BJ (cell line): ENCODE results near the gene PARD6A. TPM values are rescaled to one million over a fixed set of nuclear protein-coding genes. Genes with fewer than 3 reads are reported as not detected.
"Not testable (repeated sequence)": the region's sequence is repeated elsewhere in the genome, so short reads cannot be mapped to it uniquely, and the experiment has no call there.

Experiments
- CTCF ChIA-PET: fragments of 350-600 bp; formaldehyde crosslinking; extraction: SDS; loops from one replicate; lab custom pipeline; 2021; ENCODE audit warnings: antibody characterized with exemption, inconsistent platforms; lab: Yijun Ruan, JAX
- POLR2A ChIA-PET: fragments of 300-600 bp; sonication (Branson Sonifier 250); formaldehyde crosslinking; extraction: SDS; loops from one replicate; lab custom pipeline; 2021; ENCODE audit warnings: antibody characterized with exemption; lab: Charles Lee
- DNase-seq: peaks from one replicate; pipeline ENCODE4 v3.0.0-alpha.2; 2011; ENCODE audit warnings: low read depth
- H3K27me3 ChIP-seq: 2 replicates; pipeline ENCODE4 v1.6.0; 2011; ENCODE audit warnings: low read length; ENCODE audit not compliant: control insufficient read depth, insufficient read depth
- H3K36me3 ChIP-seq: 2 replicates; pipeline ENCODE4 v1.5.1; 2011; ENCODE audit warnings: low read length; ENCODE audit not compliant: control insufficient read depth, insufficient read depth
- H3K4me3 ChIP-seq: 2 replicates; pipeline ENCODE4 v1.5.1; 2011; ENCODE audit warnings: low read depth, mild to moderate bottlenecking, control low read depth, low read length
- CTCF ChIP-seq: IDR thresholded peaks from 2 replicates; pipeline ENCODE4 v1.5.1; 2011; ENCODE audit warnings: low read depth, mild to moderate bottlenecking, control low read depth, inconsistent platforms, low read length, moderate library complexity; ENCODE audit not compliant: insufficient read depth
- polyA plus RNA-seq: library from polyadenylated mRNA; depleted of rRNA; stranded (reverse); fragments of >200 nt; gene quantifications from 2 replicates; pipeline ENCODE4 v1.2.3, GENCODE V29; 2011

The PARD6A gene
- polyA plus RNA-seq, 1 experiment, result 0.88 TPM

GRCh38 chr16:67678354-67679023 lies 17.7 kb downstream of the PARD6A start:
- CTCF ChIA-PET, result interaction anchor here (0.9 to 1.3 kb wide), 2 partner anchors 11 to 158 kb away, joined by 3 to 6 read pairs; no protein-coding TSS in a partner anchor
- POLR2A ChIA-PET, result interaction anchor here (0.5 kb wide), 1 partner anchor 43 kb away, joined by 14 read pairs; no protein-coding TSS in a partner anchor

GRCh38 chr16:67679935-67680897 lies 19.5 kb downstream of the PARD6A start:
- TF ChIP-seq CTCF, result no peak
- Histone ChIP-seq H3K36me3 (peaks cover 4% of the 10 kb centered on the region), H3K27me3 (no peaks in the 10 kb centered on the region), H3K4me3 (no peak overlapping the region)
- DNase-seq, result no peak
- ChIA-PET POLR2A (interaction anchor here (0.6 kb wide), 1 partner anchor 9 kb away, joined by 6 read pairs; no protein-coding TSS in a partner anchor), CTCF (interaction anchor here (1.3 to 4.1 kb wide), 3 partner anchors 7 to 135 kb away, joined by 4 to 33 read pairs (median 6); no protein-coding TSS in a partner anchor)

More at GRCh38 chr16:67678354-67679023, 17.7 kb downstream of the PARD6A start:
- no peak for DNase-seq
- H3K4me3 ChIP-seq, result no peak overlapping the region
- H3K27me3 ChIP-seq, result no peaks in the 10 kb centered on the region
- TF ChIP-seq CTCF, result no peak
- peaks cover 3% of the 10 kb centered on the region; the same call in 1 of the 2 replicates for H3K36me3 ChIP-seq

DNA sequence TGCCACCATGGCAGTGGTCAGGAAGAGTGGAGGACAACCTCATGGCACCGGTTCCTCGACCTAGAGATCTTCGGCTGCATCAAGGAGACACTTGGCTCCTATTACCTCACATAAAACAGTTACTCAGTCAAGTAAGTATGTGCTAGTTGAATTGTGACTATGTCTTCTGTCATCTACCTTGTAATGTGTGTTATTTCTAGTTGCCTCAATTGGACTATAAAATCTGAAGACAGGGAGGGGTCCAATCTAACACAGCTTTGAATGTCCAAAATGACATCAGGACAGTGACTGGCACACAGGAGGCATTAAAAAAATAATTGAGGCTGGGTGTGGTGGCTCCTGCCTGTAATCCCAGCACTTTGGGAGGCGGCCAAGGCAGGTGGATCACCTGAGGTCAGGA lies 23.0 kb downstream of the PARD6A start:
- Histone ChIP-seq H3K27me3 (no peaks in the 10 kb centered on the region), H3K36me3 (peaks cover 5% of the 10 kb centered on the region), H3K4me3 (no peak overlapping the region)
- CTCF ChIA-PET, result interaction anchor here (1.1 to 4.1 kb wide), 3 partner anchors 11 to 357 kb away, joined by 3 to 33 read pairs (median 3); no protein-coding TSS in a partner anchor
- POLR2A ChIA-PET, result no interaction called here
- no peak for TF ChIP-seq CTCF
- no peak for DNase-seq

- ChIA-PET CTCF (interaction anchor here (1.3 kb wide), 1 partner anchor 122 kb away, joined by 3 read pairs; the partner anchor contains the start of gene TSNAXIP1), POLR2A (no interaction called here)
- TF ChIP-seq CTCF, result no peak
- H3K4me3 ChIP-seq, result no peak overlapping the region
- DNase-seq, result no peak
- H3K27me3 ChIP-seq, result no peaks in the 10 kb centered on the region
- H3K36me3 ChIP-seq, result peaks cover 5% of the 10 kb centered on the region
Observed at GRCh38 chr16:67685388-67686112, 24.8 kb downstream of the PARD6A start.

GRCh38 chr16:67693517-67694285 lies 32.9 kb downstream of the PARD6A start:
- DNase-seq, H3K36me3 ChIP-seq, H3K4me3 ChIP-seq, H3K27me3 ChIP-seq: not testable (repeated sequence)
- ChIA-PET CTCF (interaction anchor here (1.0 to 2.2 kb wide), 2 partner anchors 123 to 173 kb away, joined by 3 to 7 read pairs; no protein-coding TSS in a partner anchor), POLR2A (interaction anchor here (0.7 kb wide), 1 partner anchor 10 kb away, joined by 5 read pairs; no protein-coding TSS in a partner anchor)
